GM19324 (cell line): ENCODE measurements around the gene ADD3.

Source experiments
- ATAC-seq: cut with Tn5 transposase; IDR thresholded peaks from one replicate; pipeline ENCODE4 v1.9.1; 2021; ENCODE audit warnings: mild to moderate bottlenecking, moderate library complexity; ENCODE audit not compliant: unreplicated experiment, low FRiP score

ADD3 gene

GRCh38 chr10:110170142-110170971 is 162.6 kb downstream of the ADD3 start:
- ATAC-seq = no peak

- ATAC-seq = no peak
Observed at GRCh38 chr10:110171032-110171431, 163.2 kb downstream of the ADD3 start.

GRCh38 chr10:110172155-110172554 is 164.4 kb downstream of the ADD3 start:
- no peak for ATAC-seq

GRCh38 chr10:110174201-110174600 is 166.4 kb downstream of the ADD3 start:
- no peak for ATAC-seq

- no peak for ATAC-seq
Observed at GRCh38 chr10:110174816-110175215, 167.0 kb downstream of the ADD3 start.

GRCh38 chr10:110175406-110175805 is 167.6 kb downstream of the ADD3 start:
- no peak for ATAC-seq

GRCh38 chr10:110176141-110177030 is 168.6 kb downstream of the ADD3 start:
- no peak for ATAC-seq

- ATAC-seq = no peak
Observed at GRCh38 chr10:110179220-110179619, 171.4 kb downstream of the ADD3 start.

GRCh38 chr10:110181451-110181850 is 173.7 kb downstream of the ADD3 start:
- ATAC-seq = no peak

- no peak for ATAC-seq
Observed at GRCh38 chr10:110181911-110182310, 174.1 kb downstream of the ADD3 start.

- ATAC-seq = no peak
Observed at GRCh38 chr10:110184398-110184797, 176.6 kb downstream of the ADD3 start.
